Stimulated activated CD8-positive, alpha-beta memory T cell treated with anti-CD3 and anti-CD28 coated beads, Interleukin-7, amount 100 ng/mL, for 48 hours (primary cell): Measurements from ENCODE around the gene HYDIN.
"Not testable (repeated sequence)": the region's sequence is repeated elsewhere in the genome, so short reads cannot be mapped to it uniquely, and the experiment has no call there.

Experiments used
- DNase-seq, 2 donors: peaks; one replicate each; pipeline ENCODE4 v3.0.0-alpha.2; 2020; ENCODE audit warnings: low read depth in 1 of 2; ENCODE audit errors: extremely low read depth in 1 of 2

Gene HYDIN

DNA sequence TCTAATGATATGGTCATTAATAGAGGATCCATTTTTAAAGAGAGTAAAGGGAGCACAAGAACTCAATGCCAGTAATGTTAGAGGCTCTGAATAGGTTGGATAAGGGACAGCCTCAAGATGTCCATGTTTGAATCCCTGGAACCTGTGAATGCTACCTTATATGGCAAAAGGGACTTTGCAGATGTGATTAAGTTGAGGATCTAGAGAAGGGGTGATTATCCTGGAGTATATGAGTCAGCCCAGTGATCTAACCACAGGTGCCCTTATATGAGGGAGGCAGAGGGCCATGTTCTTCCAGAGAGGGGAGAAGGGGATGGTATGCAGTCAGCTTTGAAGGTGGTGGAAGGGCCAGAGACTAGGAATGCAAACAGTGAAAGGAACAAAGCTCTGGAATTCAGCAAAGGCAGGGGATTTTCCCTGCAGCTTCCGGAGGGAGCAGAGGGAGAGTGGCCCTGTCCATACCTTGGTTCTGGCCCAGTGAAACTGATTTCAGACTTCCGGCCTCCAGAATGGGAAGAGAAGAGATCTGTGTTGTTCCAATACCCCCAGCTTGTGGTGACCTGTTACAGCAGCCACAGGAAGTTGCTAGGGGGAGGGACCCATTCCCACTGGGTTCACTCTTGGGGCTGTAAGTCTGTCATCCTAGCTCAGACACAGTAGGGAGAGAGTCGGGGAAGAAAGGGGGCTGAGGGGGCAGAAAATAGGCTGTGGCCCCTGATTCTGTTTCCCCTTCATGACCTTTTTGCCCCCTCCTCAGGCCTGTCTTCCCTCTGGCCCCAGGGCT, 220.9 kb downstream of the HYDIN start:
- not testable (repeated sequence) for DNase-seq

GRCh38 chr16:71006516-71006915, 224.0 kb downstream of the HYDIN start:
- not testable (repeated sequence) for DNase-seq

DNA sequence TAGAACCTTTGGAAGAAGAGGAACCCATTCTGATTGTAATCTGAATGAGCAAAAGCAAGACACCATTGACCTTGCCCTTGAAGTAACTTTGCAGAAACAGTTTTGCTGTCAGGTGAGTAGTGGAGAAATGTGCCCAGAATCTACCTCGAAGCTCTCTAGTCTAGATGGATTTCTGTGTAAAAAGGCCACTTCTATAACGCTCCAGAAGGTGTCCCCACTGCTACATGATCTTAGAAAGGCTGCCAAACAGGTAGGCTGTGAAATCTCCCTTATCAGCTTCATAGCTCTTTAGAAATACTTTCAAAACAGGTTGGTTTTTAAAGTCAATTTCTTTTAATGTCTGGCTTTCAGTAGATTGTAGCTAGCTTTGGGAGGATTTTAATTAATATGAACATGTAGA, 230.8 kb downstream of the HYDIN start:
- DNase-seq, result not testable (repeated sequence)

- not testable (repeated sequence) for DNase-seq
Observed at GRCh38 chr16:70995799-70996198, 234.7 kb downstream of the HYDIN start.

DNA sequence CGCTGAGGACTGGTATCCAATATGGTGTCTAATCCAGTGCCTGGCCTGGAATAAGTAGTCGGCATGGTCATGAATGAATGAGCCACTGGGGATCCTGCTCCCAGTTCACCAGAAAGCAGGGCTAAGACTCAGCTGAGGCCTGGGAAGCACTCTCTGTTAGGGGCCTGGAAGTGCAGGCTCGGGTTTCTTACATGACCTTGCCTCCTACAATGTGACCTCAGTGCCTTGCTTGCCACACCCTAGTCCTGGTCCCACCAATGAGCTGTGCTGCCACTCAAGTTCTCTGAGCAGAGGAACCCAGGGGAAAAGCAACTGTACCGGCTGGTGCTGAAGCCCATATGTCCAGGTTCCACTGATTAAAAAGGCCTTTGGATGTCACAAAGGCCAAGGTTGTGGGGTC, 238.0 kb downstream of the HYDIN start:
- not testable (repeated sequence) for DNase-seq

DNA sequence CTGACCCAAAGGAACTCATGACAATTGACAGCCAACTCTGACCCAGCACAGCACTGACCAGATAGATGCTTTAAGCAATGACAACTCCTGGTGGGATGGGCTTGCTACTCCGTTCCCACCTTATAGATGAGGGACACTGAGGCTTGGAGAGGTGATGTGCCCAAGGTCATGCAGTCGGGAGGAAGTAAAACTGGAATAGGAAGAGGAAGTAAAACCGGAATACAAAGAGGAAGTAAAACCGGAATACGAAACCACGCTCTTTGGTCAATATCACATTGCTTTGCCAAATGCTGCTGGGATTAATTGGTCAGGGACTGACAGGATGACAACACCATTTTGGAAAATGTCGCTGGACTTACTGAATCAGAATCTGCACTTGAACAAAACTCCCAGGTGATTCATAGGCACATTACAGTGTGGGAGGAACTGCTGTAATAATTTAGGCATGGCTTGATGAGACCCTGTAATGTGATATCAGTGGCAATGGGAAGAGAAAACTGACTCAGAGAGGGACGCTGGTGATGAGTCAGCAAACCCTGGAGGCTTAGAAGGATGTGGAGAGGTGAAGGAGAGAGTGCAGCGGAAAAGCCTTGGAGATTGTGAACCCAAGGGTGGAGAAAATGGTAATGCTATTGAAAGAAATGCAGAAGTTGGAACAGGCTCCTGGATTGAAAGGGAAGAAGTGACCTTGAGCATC, 243.4 kb downstream of the HYDIN start:
- not testable (repeated sequence) for DNase-seq

GRCh38 chr16:70984675-70985074, 245.8 kb downstream of the HYDIN start:
- DNase-seq, result not testable (repeated sequence)

DNA sequence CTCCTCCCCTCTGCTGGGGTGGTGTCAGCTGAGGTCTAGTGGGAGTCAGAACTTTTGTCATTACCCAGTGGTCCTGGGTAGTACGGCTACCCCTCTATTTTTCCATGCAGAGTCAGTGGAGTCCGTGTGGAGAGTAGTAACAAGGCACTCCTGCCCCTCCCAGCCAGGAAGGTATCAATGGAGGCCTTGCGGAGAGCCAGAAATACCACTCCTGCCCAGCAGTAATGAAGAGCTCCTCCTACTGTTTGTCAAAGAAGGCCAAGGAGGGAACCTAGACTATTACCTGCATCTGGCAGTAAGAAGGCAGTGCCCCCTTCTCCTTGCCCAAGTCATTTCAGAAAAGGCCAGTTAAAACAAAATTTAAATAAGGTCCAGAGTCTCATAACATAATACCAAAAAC, 262.2 kb downstream of the HYDIN start:
- DNase-seq, result not testable (repeated sequence)

DNA sequence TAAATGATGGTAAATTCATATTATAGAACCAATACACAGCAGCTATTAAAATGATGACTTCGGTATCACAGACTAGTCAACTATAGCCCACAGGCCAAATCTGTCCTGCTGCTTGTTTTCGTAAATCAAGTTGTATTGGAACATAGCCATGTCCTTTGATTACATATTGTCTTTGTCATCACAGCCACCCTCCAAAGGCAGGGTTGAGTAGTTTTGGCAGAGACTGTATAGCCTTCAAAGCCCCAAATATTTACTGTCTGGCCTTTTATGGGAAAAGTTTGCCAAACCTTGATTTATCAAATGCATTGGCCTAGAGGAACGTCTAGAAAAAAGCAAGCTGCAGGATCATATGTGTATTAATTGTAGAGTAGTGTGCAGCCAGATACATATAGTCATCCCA, 270.4 kb downstream of the HYDIN start:
- not testable (repeated sequence) for DNase-seq

DNA sequence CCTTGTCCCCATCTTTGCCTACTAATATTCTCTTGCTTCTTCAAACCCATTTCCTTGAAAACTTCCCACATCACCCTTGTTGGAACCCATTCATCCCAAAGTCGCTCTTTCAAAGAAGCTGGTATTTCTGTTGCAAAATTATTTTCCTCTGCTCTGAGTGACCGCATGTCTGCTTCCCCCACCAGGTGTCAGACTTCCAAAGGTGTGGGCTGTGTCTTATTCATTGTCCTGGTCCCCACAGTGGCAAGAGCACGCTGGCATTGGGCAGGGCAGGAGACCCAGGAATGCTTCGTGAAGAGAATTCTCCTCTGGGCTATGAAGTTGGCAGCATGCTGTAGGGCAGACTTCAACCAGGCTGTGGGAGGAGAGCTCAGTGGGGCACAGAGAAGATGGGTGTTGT, 275.6 kb downstream of the HYDIN start:
- not testable (repeated sequence) for DNase-seq

DNA sequence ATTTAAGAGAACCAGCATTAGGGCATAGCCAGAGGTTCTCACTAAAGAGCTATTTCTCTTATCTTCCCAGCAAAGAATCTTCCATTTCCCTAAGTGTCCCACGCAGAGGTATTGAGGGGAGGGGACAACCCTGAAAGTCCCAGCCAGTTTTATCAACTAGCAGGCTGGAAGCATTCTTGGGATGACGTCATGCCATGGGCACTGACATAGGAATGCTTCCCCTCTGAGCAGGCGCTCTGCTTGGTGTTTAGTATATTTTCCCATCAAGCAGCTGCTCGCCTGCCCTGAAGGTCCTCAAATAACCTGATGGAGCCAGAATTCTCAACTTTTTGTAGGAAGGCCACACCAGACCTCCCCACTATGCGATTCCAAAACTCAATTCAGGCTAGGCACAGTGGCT, 276.7 kb downstream of the HYDIN start:
- DNase-seq, result not testable (repeated sequence)

DNA sequence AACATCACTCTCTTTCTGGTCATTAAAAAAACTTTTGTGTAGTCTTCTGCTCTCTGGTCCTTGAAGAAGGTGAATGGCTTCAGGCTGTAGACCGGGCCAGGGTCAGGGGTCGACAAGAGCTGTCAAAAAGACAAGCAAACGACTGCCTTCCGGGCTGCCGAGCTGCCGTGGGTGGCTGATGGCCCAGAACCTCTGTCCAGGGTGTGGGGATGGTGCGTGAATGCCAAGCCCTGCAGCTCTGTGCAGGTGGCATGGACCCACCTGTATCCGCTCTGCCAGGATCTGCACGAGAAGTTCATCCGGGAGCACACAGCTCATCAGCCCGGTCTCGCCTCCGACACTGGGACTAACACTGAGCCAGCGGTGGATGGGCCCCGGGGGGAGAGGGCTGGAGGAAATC, 287.0 kb downstream of the HYDIN start:
- not testable (repeated sequence) for DNase-seq

- DNase-seq, result not testable (repeated sequence)
Observed at GRCh38 chr16:70939690-70940359, 290.7 kb downstream of the HYDIN start.

GRCh38 chr16:70936781-70937525, 293.6 kb downstream of the HYDIN start:
- DNase-seq, result not testable (repeated sequence)

DNA sequence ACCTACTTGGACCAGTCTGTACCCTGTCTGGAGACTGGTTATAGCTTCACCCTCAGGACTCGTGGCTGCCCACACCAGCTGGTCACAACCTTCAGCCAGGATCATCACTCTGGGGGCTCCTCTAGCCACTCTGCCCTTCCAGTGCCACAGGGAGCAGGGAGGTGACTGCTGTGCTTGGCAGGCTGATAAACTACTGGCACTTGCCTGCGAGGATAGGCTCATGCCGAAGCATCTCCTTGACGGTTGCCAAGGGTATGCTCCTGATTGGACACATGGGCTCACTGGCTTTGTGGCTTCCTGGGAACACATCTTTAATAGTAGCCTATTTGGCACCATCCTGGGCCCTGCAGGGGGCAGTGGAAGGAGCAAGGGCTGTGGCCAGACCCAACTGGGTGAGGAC, 295.2 kb downstream of the HYDIN start:
- DNase-seq, result not testable (repeated sequence)

DNA sequence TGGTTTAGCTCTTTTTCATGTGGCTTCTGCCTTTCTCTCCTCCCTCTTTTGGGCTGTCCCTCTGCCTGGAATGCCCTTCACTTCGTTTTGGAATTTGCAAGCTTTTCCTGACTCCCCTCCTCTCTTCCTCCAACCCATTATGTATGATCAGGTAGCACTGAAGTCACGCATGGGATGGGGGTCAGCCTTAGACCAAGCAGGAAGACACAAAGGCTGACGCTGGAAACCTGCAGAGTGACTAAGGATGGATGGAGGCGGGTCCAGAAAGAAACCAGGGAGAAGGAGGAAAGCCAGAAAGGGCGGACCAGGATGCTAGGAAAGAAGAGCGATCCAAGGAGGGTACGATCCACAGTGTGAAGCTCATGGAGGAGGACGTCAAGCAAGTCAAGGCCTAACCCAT, 296.8 kb downstream of the HYDIN start:
- DNase-seq, result not testable (repeated sequence)

DNA sequence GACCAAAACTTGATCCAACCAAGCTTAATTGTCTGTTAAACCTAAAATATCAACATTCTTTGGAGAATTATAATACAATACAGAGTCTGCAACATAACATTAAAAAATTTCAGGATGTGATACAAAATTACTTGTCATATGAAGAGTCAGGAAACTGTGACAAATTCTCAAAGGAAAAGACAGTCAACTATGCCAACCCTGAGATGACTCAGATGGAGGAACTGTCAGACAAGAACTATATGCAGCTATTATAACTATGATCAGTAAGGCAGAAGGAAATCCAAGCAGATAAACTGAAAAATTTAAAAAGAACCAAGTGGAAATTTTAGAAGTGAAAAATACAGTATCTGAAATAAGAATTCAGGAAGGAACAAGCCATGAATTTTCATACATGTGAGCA, 299.8 kb downstream of the HYDIN start:
- DNase-seq, result not testable (repeated sequence)

DNA sequence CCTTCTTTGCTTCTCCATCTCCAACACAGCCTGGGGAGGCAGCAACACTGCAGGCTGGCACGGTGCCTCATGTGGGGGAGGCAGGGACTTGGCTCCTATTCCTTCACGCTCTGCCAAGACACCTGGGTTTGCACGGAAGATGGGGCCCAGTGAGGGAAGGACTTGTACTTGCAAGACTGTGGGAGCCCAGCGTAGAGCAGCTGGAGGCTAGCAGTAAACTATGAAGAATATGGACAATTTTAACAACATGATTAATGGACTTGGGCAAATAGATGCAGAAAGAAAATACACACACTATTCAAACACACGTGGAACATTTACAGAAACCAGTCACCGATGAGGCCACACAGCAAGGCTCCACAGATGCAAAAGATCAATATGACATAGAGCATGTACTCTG, 308.4 kb downstream of the HYDIN start:
- DNase-seq, result not testable (repeated sequence)

GRCh38 chr16:70920661-70921060, 309.9 kb downstream of the HYDIN start:
- not testable (repeated sequence) for DNase-seq

- not testable (repeated sequence) for DNase-seq
Observed at GRCh38 chr16:70888208-70888607, 342.3 kb downstream of the HYDIN start.

DNA sequence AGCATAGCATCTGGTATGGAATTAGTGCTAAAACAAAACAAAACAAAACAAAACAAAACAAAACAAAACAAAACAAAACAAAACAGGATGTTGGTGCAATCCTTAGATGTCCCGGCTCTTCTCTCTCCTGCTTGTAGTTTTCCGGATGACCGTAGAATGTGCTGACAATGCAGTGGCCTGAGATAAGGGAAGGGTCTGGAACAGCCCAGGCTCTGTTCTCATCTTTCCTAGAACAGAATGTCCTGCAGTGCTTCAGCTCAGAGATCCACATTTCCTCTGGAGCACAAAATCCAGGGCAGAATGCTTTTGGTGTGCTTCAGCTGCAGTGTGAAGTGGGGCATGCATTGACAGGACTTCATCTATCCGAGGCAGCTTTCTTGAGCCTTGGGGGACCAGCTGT, 345.9 kb downstream of the HYDIN start:
- DNase-seq, result not testable (repeated sequence)
